GM18907 (cell line): Measurements from ENCODE around the gene VAMP1.
"Not testable (repeated sequence)": the region's sequence is repeated elsewhere in the genome, so short reads cannot be mapped to it uniquely, and the experiment has no call there.

Source experiments
- ATAC-seq: cut with Tn5 transposase; IDR thresholded peaks from one replicate; pipeline ENCODE4 v1.9.1; 2021; ENCODE audit warnings: mild to moderate bottlenecking, moderate library complexity; ENCODE audit not compliant: unreplicated experiment

Gene VAMP1

GRCh38 chr12:6452245-6452943, 18.1 kb downstream of the VAMP1 start:
- ATAC-seq = no peak

- ATAC-seq = peak; percentile 63
Measured at GRCh38 chr12:6451348-6452244, 18.9 kb downstream of the VAMP1 start, which contains the start of gene TAPBPL. Gene TAPBPL (plus strand): TSS chr12:6452042. CDS start chr12:6452249, 207 bp downstream.

DNA sequence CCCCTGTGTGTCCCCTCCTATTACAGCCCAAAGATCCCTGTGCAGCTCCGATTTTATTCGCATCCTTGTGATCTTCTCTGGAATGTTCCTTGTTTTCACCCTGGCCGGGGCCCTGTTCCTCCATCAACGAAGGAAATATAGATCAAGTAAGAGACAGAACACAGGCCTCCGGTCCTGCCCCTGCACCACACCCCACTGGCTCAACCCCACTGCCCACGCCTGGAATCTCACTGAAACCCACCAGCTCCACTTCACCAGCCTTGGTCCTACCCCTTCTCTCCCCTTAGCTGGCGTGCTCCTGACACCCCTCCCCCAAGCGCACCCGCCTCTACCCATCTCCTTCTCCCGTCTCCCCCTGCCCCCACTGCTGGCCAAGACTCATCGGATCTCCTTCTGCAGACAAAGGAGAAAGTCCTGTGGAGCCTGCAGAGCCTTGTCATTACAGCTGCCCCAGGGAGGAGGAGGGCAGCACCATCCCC, 19.6 kb downstream of the VAMP1 start:
- ATAC-seq = no peak

GRCh38 chr12:6450091-6450868, 20.2 kb downstream of the VAMP1 start:
- no peak for ATAC-seq

GRCh38 chr12:6444704-6445688, 25.5 kb downstream of the VAMP1 start, which contains the start of gene CD27:
Gene CD27 (plus strand): TSS chr12:6444955. CDS start chr12:6445096, 141 bp downstream.
- no peak for ATAC-seq

DNA sequence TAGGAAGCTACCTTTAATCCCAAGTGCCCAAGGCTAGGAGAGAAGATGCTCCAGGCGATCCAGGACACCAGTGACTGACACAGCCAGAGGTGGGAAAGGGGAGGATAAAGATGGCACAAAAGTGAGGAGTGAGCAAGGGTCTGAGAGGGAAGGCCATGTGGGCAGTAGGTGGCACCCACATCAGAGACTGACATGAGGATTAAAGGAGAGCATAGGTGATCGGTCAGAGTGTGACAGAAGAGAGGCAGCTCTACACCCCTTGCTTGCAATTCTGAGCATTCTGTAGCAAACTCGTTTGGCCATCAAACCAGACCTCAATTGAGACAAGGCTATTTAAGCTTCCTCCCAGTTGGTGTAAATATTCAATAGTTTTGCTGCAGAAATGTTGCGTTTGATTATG, 26.4 kb downstream of the VAMP1 start:
- no peak for ATAC-seq

- ATAC-seq = peak; percentile 32
Measured at GRCh38 chr12:6443361-6443983, 27.0 kb downstream of the VAMP1 start.

DNA sequence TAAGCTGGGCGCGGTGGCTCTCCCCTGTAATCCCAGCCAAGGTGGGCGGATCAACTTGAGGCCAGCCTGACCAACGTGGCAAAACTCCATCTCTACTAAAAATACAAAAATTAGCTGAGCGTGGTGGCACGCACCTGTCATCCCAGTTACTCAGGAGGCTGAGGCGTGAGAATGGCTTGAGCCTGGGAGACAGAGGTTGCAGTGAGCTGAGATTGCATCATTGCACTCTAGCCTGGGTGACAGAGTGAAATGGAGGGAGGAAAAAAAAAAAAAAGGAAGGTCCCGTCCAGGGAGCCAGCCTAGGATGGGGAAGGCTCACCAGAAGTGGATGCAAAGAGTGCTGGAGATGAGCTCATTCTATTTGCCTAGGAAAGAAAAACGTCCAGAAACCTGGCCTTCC, 27.6 kb downstream of the VAMP1 start:
- ATAC-seq = no peak

DNA sequence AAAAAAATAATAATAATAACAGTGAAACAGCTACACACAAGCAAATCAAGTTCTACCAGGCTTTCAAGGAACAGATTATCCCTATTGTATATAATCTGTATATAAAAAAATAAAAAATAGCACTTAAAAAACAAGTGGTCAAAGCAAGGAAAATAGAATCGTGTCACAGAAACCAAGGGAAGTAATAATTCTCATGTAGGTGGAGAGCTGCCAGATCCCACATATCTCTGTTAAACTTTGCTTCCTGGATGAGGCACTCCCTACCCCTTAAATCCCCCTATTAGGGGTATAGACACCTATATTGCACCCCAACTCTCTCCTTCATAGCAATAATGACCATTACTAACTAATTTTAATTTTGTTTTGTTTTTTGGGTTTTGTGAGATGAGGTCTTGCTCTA, 30.1 kb downstream of the VAMP1 start:
- no peak for ATAC-seq

DNA sequence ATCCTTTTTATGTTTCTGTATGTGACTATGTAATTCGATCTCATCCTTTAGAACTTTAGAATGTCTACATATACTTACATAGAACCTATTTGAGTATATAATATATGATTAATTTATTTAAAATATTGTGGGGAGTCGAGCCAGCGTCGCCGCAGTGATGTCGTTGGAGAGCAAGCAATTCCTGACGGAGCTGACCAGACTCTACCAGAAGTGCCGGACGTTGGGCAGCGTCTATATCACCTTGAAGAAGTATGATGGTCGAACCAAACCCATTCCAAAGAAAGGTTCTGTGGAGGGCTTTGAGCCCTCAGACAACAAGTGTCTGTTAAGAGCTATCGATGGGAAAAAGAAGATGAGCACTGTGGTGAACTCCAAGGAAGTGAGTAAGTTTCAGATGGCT, 32.1 kb downstream of the VAMP1 start:
- no peak for ATAC-seq

DNA sequence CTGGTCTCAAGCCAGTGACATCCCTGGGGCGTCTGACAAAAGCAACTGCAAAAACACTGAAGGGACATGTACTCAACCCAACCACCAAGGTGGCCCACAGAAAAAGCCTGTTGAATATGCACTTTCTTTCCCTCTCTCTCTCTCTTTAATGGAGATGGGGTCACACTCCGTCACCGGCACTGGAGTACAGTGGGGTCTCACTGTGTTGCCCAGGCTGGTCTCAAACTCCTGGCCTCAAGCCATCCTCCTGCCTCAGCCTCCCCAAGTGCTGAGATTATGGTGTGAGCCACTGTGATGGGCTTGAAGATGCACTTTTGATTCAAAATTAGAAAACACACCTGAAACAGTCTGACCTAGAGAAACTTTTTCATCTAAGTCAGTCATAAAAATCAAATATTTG, 32.9 kb downstream of the VAMP1 start:
- no peak for ATAC-seq

GRCh38 chr12:6435961-6436715, 34.3 kb downstream of the VAMP1 start:
- no peak for ATAC-seq

- no peak for ATAC-seq
Measured at GRCh38 chr12:6434205-6435140, 36.0 kb downstream of the VAMP1 start.

- no peak for ATAC-seq
Measured at GRCh38 chr12:6432991-6433390, 37.5 kb downstream of the VAMP1 start.

DNA sequence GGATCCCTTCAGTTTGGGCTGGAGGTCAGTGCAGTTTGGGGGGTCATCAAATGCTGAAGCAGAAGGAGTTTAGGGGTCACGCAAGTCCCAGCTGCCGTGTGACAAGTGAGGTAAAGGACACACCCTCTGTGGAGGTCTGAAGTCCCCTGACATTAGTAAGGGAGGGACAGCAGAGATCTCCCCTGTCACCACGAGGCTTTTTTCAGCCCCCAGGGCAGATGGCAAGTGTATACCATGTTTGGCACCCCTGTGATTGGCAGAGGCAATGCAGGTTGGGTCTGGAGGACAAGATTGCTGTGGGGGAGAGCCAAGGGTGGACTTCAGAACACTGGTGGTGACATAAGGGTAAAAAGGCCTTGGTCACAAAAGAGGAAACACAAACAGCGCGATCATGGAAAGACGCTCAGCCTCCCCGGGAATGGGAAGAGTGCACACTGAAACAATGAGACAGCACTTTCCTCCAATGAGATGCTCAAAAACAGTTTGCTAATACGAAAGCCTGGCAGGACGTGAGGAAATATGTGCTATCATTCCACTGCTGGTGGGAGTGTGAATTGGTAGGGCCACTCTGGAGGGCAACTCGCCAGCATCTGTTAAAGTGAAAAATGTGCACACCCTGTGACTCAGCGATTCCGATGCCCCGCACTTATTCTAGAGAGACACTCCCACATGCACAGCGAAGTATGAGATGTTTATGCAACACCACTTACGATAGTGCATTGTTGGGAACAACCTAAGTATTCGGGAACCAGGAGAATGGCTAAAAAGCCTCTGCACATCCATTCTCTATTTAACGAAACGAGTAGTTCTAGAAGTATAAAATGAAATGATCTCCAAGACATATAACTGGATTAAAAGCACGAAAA, 40.1 kb downstream of the VAMP1 start:
- ATAC-seq = no peak

DNA sequence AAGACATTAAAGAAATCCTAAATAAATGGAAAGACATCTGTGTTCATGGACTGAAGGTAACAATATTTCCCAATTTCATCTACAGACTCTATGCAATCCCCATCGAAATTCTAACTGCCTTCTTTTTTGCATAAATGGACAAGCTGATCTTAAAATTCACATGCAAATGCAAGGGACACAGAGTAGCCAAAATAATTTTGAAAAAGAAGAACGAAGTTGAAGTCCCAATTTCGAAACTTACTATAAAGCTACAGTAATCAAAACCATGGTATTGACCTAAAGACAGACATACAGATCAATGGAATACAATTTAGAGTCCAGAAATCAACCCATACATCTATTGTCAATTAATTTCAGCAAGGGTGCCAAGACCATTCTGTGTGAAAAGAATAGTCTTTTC, 42.2 kb downstream of the VAMP1 start:
- no peak for ATAC-seq

DNA sequence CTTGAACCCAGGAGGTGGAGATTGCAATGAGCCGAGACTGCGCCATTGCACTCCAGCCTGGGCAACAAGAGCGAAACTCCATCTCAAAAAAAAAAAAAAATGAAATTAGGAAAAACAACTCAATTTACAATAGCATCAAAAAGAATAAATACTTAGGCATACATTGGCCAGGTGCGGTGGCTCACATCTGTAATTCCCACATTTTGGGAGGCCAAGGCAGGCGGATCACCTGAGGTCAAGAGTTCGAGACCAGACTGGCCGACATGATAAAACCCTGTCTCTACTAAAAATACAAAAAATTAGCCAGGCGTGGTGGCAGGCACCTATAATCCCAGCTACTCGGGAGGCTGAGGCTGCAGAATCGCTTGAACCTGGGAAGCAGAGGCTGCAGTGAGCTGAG, 42.7 kb downstream of the VAMP1 start:
- ATAC-seq = not testable (repeated sequence)
